ENCODE data around the gene ZNF280D. TPM values are rescaled to one million over a fixed set of nuclear protein-coding genes. Genes with fewer than 3 reads are reported as not detected.

ZNF280D gene
- total RNA-seq, 1 experiment from 2014 or later: 48.0 TPM

- peaks cover 11% of the 10 kb centered on the region; the same call in 1 of the 2 replicates for H3K36me3 ChIP-seq (ENCODE audit: insufficient read depth, low read length)
- H3K27me3 ChIP-seq (ENCODE audit: low read length): no peaks in the 10 kb centered on the region
- H3K79me2 ChIP-seq (ENCODE audit: low read length): no peaks in the 10 kb centered on the region
- H4K20me1 ChIP-seq (ENCODE audit: insufficient read depth, low read depth, low read length): no peaks in the 10 kb centered on the region
- peak overlapping the region; percentile 48 for H3K4me3 ChIP-seq (ENCODE audit: low read length)
- H3K9me2 ChIP-seq (replicated peaks; ENCODE audit: insufficient read depth, low read length): no peaks in the 10 kb centered on the region
- no peaks in the 10 kb centered on the region for H3K9me3 ChIP-seq (ENCODE audit: low read length)
- DNase-seq: peak; percentile 93
- peak overlapping the region; percentile 97 for H3K27ac ChIP-seq (ENCODE audit: low read length)
- H3K9ac ChIP-seq (ENCODE audit: low read length): peak overlapping the region; percentile 62
- peak overlapping the region; percentile 72 for H3K4me2 ChIP-seq (ENCODE audit: low read depth, low read length, poor library complexity, severe bottlenecking)
- H3K4me1 ChIP-seq (ENCODE audit: low read length): peaks cover 49% of the 10 kb centered on the region
- H2AFZ ChIP-seq (ENCODE audit: low read length): no peak overlapping the region
Measured at GRCh38 chr15:56608993-56609392, 124.3 kb downstream of the ZNF280D start.

GRCh38 chr15:56608140-56608778 lies 125.0 kb downstream of the ZNF280D start:
- H3K4me3 ChIP-seq (ENCODE audit: low read length): peak overlapping the region; percentile 44
- H3K4me1 ChIP-seq (ENCODE audit: low read length): peaks cover 47% of the 10 kb centered on the region
- peak overlapping the region; percentile 61 for H3K9ac ChIP-seq (ENCODE audit: low read length)
- peak overlapping the region; percentile 97 for H3K27ac ChIP-seq (ENCODE audit: low read length)
- DNase-seq: peak; percentile 89
- H3K79me2 ChIP-seq (ENCODE audit: low read length): no peaks in the 10 kb centered on the region
- no peaks in the 10 kb centered on the region for H3K9me2 ChIP-seq (replicated peaks; ENCODE audit: insufficient read depth, low read length)
- H3K27me3 ChIP-seq (ENCODE audit: low read length): no peaks in the 10 kb centered on the region
- H2AFZ ChIP-seq (ENCODE audit: low read length): no peak overlapping the region; the same call in 1 of the 2 replicates
- H3K9me3 ChIP-seq (ENCODE audit: low read length): peaks cover 4% of the 10 kb centered on the region; the same call in 1 of the 2 replicates
- peaks cover 11% of the 10 kb centered on the region; the same call in 1 of the 2 replicates for H3K36me3 ChIP-seq (ENCODE audit: insufficient read depth, low read length)
- no peaks in the 10 kb centered on the region for H4K20me1 ChIP-seq (ENCODE audit: insufficient read depth, low read depth, low read length)
- H3K4me2 ChIP-seq (ENCODE audit: low read depth, low read length, poor library complexity, severe bottlenecking): peak overlapping the region; percentile 72

- H2AFZ ChIP-seq (ENCODE audit: low read length): no peak overlapping the region
Measured at GRCh38 chr15:56602253-56602652, 131.1 kb downstream of the ZNF280D start.

GRCh38 chr15:56600380-56600779 lies 132.9 kb downstream of the ZNF280D start:
- no peak overlapping the region for H2AFZ ChIP-seq (ENCODE audit: low read length)
- no peaks in the 10 kb centered on the region for H3K79me2 ChIP-seq (ENCODE audit: low read length)
- H3K9me2 ChIP-seq (replicated peaks; ENCODE audit: insufficient read depth, low read length): no peaks in the 10 kb centered on the region

More at GRCh38 chr15:56602253-56602652, 131.1 kb downstream of the ZNF280D start:
- no peak for DNase-seq
- Histone ChIP-seq H3K4me1 (ENCODE audit: low read length) (peaks cover 8% of the 10 kb centered on the region), H3K27me3 (ENCODE audit: low read length) (no peaks in the 10 kb centered on the region), H4K20me1 (ENCODE audit: insufficient read depth, low read depth, low read length) (no peaks in the 10 kb centered on the region), H3K79me2 (ENCODE audit: low read length) (no peaks in the 10 kb centered on the region), H3K27ac (ENCODE audit: low read length) (no peak overlapping the region), H3K4me3 (ENCODE audit: low read length) (no peak overlapping the region), H3K4me2 (ENCODE audit: low read depth, low read length, poor library complexity, severe bottlenecking) (no peak overlapping the region), H3K36me3 (ENCODE audit: insufficient read depth, low read length) (peaks cover 15% of the 10 kb centered on the region), H3K9ac (ENCODE audit: low read length) (no peak overlapping the region), H3K9me2 (replicated peaks; ENCODE audit: insufficient read depth, low read length) (no peaks in the 10 kb centered on the region), H3K9me3 (ENCODE audit: low read length) (peaks cover 15% of the 10 kb centered on the region)

GRCh38 chr15:56598991-56599390 lies 134.3 kb downstream of the ZNF280D start:
- Histone ChIP-seq H3K27me3 (ENCODE audit: low read length) (no peaks in the 10 kb centered on the region), H3K4me3 (ENCODE audit: low read length) (no peak overlapping the region), H3K4me1 (ENCODE audit: low read length) (peaks cover 7% of the 10 kb centered on the region; the same call in 1 of the 2 replicates), H3K9ac (ENCODE audit: low read length) (no peak overlapping the region), H3K27ac (ENCODE audit: low read length) (0 out of 2 replicates have a peak overlapping the region, but pooled peaks have one; percentile 11), H3K79me2 (ENCODE audit: low read length) (no peaks in the 10 kb centered on the region), H2AFZ (ENCODE audit: low read length) (0 out of 2 replicates have a peak overlapping the region, but pooled peaks have one; percentile 23), H3K4me2 (ENCODE audit: low read depth, low read length, poor library complexity, severe bottlenecking) (no peak overlapping the region), H3K9me2 (replicated peaks; ENCODE audit: insufficient read depth, low read length) (no peaks in the 10 kb centered on the region), H3K36me3 (ENCODE audit: insufficient read depth, low read length) (peaks cover 4% of the 10 kb centered on the region; the same call in 1 of the 2 replicates), H3K9me3 (ENCODE audit: low read length) (peaks cover 15% of the 10 kb centered on the region), H4K20me1 (ENCODE audit: insufficient read depth, low read depth, low read length) (no peaks in the 10 kb centered on the region)
- no peak for DNase-seq

More at GRCh38 chr15:56600380-56600779, 132.9 kb downstream of the ZNF280D start:
- Histone ChIP-seq H3K27me3 (ENCODE audit: low read length) (no peaks in the 10 kb centered on the region), H3K9me3 (ENCODE audit: low read length) (peaks cover 15% of the 10 kb centered on the region), H3K4me3 (ENCODE audit: low read length) (no peak overlapping the region), H3K27ac (ENCODE audit: low read length) (no peak overlapping the region), H3K4me1 (ENCODE audit: low read length) (no peaks in the 10 kb centered on the region), H3K9ac (ENCODE audit: low read length) (no peak overlapping the region), H3K4me2 (ENCODE audit: low read depth, low read length, poor library complexity, severe bottlenecking) (no peak overlapping the region), H4K20me1 (ENCODE audit: insufficient read depth, low read depth, low read length) (no peaks in the 10 kb centered on the region), H3K36me3 (ENCODE audit: insufficient read depth, low read length) (peaks cover 9% of the 10 kb centered on the region; the same call in 1 of the 2 replicates)
- DNase-seq: no peak

GRCh38 chr15:56587686-56588085 lies 145.6 kb downstream of the ZNF280D start:
- no peaks in the 10 kb centered on the region for H3K27me3 ChIP-seq (ENCODE audit: low read length)
- no peak overlapping the region for H3K4me3 ChIP-seq (ENCODE audit: low read length)
- DNase-seq: no peak
- no peak overlapping the region for H3K9ac ChIP-seq (ENCODE audit: low read length)
- H3K9me3 ChIP-seq (ENCODE audit: low read length): peaks cover 28% of the 10 kb centered on the region
- H2AFZ ChIP-seq (ENCODE audit: low read length): no peak overlapping the region
- H3K9me2 ChIP-seq (replicated peaks; ENCODE audit: insufficient read depth, low read length): no peaks in the 10 kb centered on the region
- no peaks in the 10 kb centered on the region for H4K20me1 ChIP-seq (ENCODE audit: insufficient read depth, low read depth, low read length)
- H3K36me3 ChIP-seq (ENCODE audit: insufficient read depth, low read length): no peaks in the 10 kb centered on the region; the same call in 1 of the 2 replicates
- H3K27ac ChIP-seq (ENCODE audit: low read length): no peak overlapping the region
- no peaks in the 10 kb centered on the region for H3K79me2 ChIP-seq (ENCODE audit: low read length)
- H3K4me2 ChIP-seq (ENCODE audit: low read depth, low read length, poor library complexity, severe bottlenecking): no peak overlapping the region
- H3K4me1 ChIP-seq (ENCODE audit: low read length): no peaks in the 10 kb centered on the region

- Histone ChIP-seq H3K9me3 (ENCODE audit: low read length) (peaks cover 28% of the 10 kb centered on the region), H4K20me1 (ENCODE audit: insufficient read depth, low read depth, low read length) (no peaks in the 10 kb centered on the region), H3K4me2 (ENCODE audit: low read depth, low read length, poor library complexity, severe bottlenecking) (no peak overlapping the region), H3K79me2 (ENCODE audit: low read length) (no peaks in the 10 kb centered on the region), H3K4me3 (ENCODE audit: low read length) (no peak overlapping the region), H3K9ac (ENCODE audit: low read length) (no peak overlapping the region), H3K36me3 (ENCODE audit: insufficient read depth, low read length) (no peaks in the 10 kb centered on the region; the same call in 1 of the 2 replicates), H3K27me3 (ENCODE audit: low read length) (no peaks in the 10 kb centered on the region), H3K27ac (ENCODE audit: low read length) (no peak overlapping the region), H3K9me2 (replicated peaks; ENCODE audit: insufficient read depth, low read length) (no peaks in the 10 kb centered on the region), H3K4me1 (ENCODE audit: low read length) (no peaks in the 10 kb centered on the region), H2AFZ (ENCODE audit: low read length) (no peak overlapping the region)
- peak; percentile 60 for DNase-seq
Measured at GRCh38 chr15:56586206-56586605, 147.1 kb downstream of the ZNF280D start.

- no peaks in the 10 kb centered on the region; the same call in 1 of the 2 replicates for H3K36me3 ChIP-seq (ENCODE audit: insufficient read depth, low read length)
- no peak overlapping the region for H3K4me2 ChIP-seq (ENCODE audit: low read depth, low read length, poor library complexity, severe bottlenecking)
- H3K9ac ChIP-seq (ENCODE audit: low read length): no peak overlapping the region
- H3K4me3 ChIP-seq (ENCODE audit: low read length): no peak overlapping the region
- no peaks in the 10 kb centered on the region for H4K20me1 ChIP-seq (ENCODE audit: insufficient read depth, low read depth, low read length)
- no peak overlapping the region for H3K27ac ChIP-seq (ENCODE audit: low read length)
- H3K27me3 ChIP-seq (ENCODE audit: low read length): no peaks in the 10 kb centered on the region
- DNase-seq: no peak
- no peaks in the 10 kb centered on the region for H3K79me2 ChIP-seq (ENCODE audit: low read length)
- H2AFZ ChIP-seq (ENCODE audit: low read length): no peak overlapping the region
- H3K9me2 ChIP-seq (replicated peaks; ENCODE audit: insufficient read depth, low read length): no peaks in the 10 kb centered on the region
- H3K4me1 ChIP-seq (ENCODE audit: low read length): no peaks in the 10 kb centered on the region
- peaks cover 20% of the 10 kb centered on the region for H3K9me3 ChIP-seq (ENCODE audit: low read length)
Measured at GRCh38 chr15:56582785-56583184, 150.5 kb downstream of the ZNF280D start.

Data from Karpas-422 (cell line).